Measurements from ENCODE around the gene BMPR1A. TPM values are rescaled to one million over a fixed set of nuclear protein-coding genes. Genes with fewer than 3 reads are reported as not detected.

BMPR1A gene
- total and polyA plus RNA-seq, 9 of the 15 experiments (the other 6 are each of a cell fraction or from before 2014, with no cell fraction given) = 1.6 to 17.5 (median 9.1) TPM

DNA sequence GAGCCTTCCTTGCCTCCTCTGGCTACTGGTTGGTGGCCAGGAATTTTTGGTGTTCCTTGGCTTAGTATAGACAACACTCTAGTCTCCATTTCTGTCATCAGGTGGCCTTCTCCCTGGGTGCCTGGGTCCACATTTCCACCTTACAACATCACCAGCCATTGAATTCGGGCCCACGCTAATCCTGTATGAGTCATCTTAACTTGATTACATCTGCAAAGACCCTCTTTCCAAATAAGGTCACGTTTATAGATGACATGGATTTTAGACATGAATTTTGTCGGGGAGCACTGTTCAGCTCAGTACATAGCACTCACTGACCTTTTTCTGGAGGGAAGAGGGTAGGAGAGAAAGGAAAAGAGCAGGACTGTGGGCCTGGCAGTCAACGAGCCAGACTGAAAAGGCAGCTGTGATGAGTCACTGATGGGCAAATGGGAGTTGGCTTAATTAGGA lies 161.6 kb downstream of the BMPR1A start:
- POLR2A ChIA-PET = no interaction called here
- in situ Hi-C loops (cut with MboI) (no loop called here), intact Hi-C loops (cut with micrococcal nuclease) (no loop called here)
- Histone ChIP-seq H3K4me1 (replicated peaks in 1 of 2; ENCODE audit: control insufficient read depth in 2 of 2, insufficient read depth in 2 of 2, low read length in 2 of 2) (no peaks in the 10 kb centered on the region; a peak in 1 of 5 replicates), H4K20me1 (replicated peaks; ENCODE audit: control insufficient read depth, insufficient read depth, low read length) (no peaks in the 10 kb centered on the region), H3K9me3 (replicated peaks; ENCODE audit: control insufficient read depth, insufficient read depth, low read depth, low read length) (no peaks in the 10 kb centered on the region), H3K27me3 (ENCODE audit: control insufficient read depth in 2 of 2, insufficient read depth in 2 of 2, low read length in 2 of 2) (no peaks in the 10 kb centered on the region), H3K27ac (ENCODE audit: extremely low read depth, low read depth, low read length) (0 out of 3 replicates have a peak overlapping the region, but pooled peaks have one; percentile 22), H3K79me2 (ENCODE audit: control insufficient read depth, insufficient read depth, low read length) (no peaks in the 10 kb centered on the region), H3K9ac (ENCODE audit: insufficient read depth in 1 of 2, low read depth in 2 of 2, low read length in 2 of 2) (no peak overlapping the region), H3K9me1 (ENCODE audit: control insufficient read depth, insufficient read depth, low read length) (no peaks in the 10 kb centered on the region), H3K4me2 (ENCODE audit: insufficient read depth, low read length) (no peak overlapping the region), H3K36me3 (ENCODE audit: control insufficient read depth, insufficient read depth, low read length) (peaks cover 53% of the 10 kb centered on the region), H3K4me3 (no peak overlapping the region), H2AFZ (ENCODE audit: low read depth, low read length) (no peak overlapping the region)
- no peak for DNase-seq (ENCODE audit: extremely low read depth in 1 of 4, low spot score in 3 of 4)
- CTCF ChIA-PET (ENCODE audit: low intra/inter-chr PET ratio) = no interaction called here
- TF ChIP-seq, protein P1, sequence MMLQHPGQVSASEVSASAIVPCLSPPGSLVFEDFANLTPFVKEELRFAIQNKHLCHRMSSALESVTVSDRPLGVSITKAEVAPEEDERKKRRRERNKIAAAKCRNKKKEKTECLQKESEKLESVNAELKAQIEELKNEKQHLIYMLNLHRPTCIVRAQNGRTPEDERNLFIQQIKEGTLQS (IDR thresholded peaks at IDR 0.05) = peak; percentile 69
- TF ChIP-seq, protein P1 (CRISPR knock-in tag; conservative IDR thresholded peaks at IDR 0.05) = no peak
- TF ChIP-seq TAF7 (tag; IDR thresholded peaks at IDR 0.05) (no peak), FOSL1 (tag; conservative IDR thresholded peaks at IDR 0.05) (peak; percentile 48; the same call in 1 of the 2 replicates)
- 29% methylated on average over 5 of the region's 5 CpGs for WGBS (ENCODE audit: insufficient coverage, low coverage, missing lambda C conversion rate)
- no TSS peak for BruUV-seq (replicated peaks)
- no peak for FAIRE-seq
- ATAC-seq = no peak

DNA sequence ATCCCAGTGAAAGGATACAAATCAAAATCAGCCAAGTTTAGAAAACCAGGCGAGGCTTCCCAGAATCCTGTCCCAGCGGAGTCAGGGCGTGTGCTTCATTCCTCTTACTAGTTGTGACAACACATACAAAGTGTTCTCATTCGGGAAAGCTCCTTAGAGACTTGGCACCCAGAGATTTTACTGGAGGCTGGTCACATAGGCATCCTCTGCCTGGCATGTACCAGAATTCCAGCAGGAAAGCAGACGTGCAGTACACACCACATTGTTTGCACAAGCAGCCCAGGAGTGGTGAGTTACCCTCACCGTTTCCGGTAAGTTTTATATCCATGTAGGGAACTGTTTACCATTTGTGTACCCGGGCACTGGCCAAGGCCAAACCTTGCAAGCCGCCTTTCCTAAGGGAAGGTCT lies 166.1 kb downstream of the BMPR1A start:
- Histone ChIP-seq H4K20me1 (replicated peaks; ENCODE audit: control insufficient read depth, insufficient read depth, low read length) (no peaks in the 10 kb centered on the region), H3K27me3 (ENCODE audit: control insufficient read depth in 2 of 2, insufficient read depth in 2 of 2, low read length in 2 of 2) (no peaks in the 10 kb centered on the region), H3K9me1 (ENCODE audit: control insufficient read depth, insufficient read depth, low read length) (no peaks in the 10 kb centered on the region), H3K79me2 (ENCODE audit: control insufficient read depth, insufficient read depth, low read length) (no peaks in the 10 kb centered on the region), H3K36me3 (ENCODE audit: control insufficient read depth, insufficient read depth, low read length) (peaks cover 35% of the 10 kb centered on the region), H3K9me3 (replicated peaks; ENCODE audit: control insufficient read depth, insufficient read depth, low read depth, low read length) (no peaks in the 10 kb centered on the region), H3K4me1 (replicated peaks in 1 of 2; ENCODE audit: control insufficient read depth in 2 of 2, insufficient read depth in 2 of 2, low read length in 2 of 2) (no peaks in the 10 kb centered on the region), H2AFZ (ENCODE audit: low read depth, low read length) (no peak overlapping the region), H3K4me2 (ENCODE audit: insufficient read depth, low read length) (no peak overlapping the region), H3K27ac (ENCODE audit: extremely low read depth, low read depth, low read length) (no peak overlapping the region), H3K4me3 (no peak overlapping the region), H3K9ac (ENCODE audit: insufficient read depth in 1 of 2, low read depth in 2 of 2, low read length in 2 of 2) (no peak overlapping the region)
- DNase-seq (ENCODE audit: extremely low read depth in 1 of 4, low spot score in 3 of 4) = no peak
- CTCF ChIA-PET (ENCODE audit: low intra/inter-chr PET ratio) = interaction anchor here (0.6 kb wide), 1 partner anchor 234 kb away, joined by 8 read pairs; no protein-coding TSS in a partner anchor
- POLR2A ChIA-PET = no interaction called here
- intact Hi-C loops (cut with micrococcal nuclease) = no loop called here
- BruUV-seq (replicated peaks) = no TSS peak
- in situ Hi-C loops (cut with MboI) = no loop called here
- TF ChIP-seq, protein P2, sequence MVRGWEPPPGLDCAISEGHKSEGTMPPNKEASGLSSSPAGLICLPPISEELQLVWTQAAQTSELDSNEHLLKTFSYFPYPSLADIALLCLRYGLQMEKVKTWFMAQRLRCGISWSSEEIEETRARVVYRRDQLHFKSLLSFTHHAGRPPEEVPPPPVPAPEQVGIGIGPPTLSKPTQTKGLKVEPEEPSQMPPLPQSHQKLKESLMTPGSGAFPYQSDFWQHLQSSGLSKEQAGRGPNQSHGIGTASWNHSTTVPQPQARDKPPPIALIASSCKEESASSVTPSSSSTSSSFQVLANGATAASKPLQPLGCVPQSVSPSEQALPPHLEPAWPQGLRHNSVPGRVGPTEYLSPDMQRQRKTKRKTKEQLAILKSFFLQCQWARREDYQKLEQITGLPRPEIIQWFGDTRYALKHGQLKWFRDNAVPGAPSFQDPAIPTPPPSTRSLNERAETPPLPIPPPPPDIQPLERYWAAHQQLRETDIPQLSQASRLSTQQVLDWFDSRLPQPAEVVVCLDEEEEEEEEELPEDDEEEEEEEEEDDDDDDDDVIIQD (CRISPR knock-in tag; IDR thresholded peaks at IDR 0.05) = no peak
- FAIRE-seq = no peak
- ATAC-seq = no peak
- WGBS (ENCODE audit: insufficient coverage, low coverage, missing lambda C conversion rate) = 91% methylated on average over 9 of the region's 9 CpGs

All from K562 (cell line).